GM18517 (cell line): Measurements from ENCODE around the gene AKAP7.

Source experiments
- ATAC-seq: cut with Tn5 transposase; IDR thresholded peaks from one replicate; pipeline ENCODE4 v1.9.1; 2021; ENCODE audit warnings: mild to moderate bottlenecking, moderate library complexity; ENCODE audit not compliant: unreplicated experiment

The AKAP7 gene

DNA sequence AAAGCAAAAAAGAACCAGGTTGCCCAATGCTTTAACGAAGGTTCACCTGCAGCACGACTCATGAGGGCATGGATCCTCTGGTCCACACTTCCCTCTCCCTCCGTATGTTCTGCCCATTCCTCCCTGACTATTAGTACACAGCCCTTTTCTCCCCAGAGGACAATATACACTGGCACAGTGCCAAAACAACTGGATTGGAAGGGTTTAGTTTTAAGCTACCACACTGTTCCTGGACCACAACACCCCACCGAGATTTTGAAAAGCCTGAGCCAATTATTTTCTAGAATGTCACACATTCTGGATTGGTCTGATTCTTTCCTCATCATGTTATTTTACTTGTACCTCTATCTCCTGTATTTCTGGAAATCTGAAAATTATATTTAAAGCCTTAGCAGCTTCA, 2.9 kb upstream of the AKAP7 start:
- ATAC-seq = no peak

DNA sequence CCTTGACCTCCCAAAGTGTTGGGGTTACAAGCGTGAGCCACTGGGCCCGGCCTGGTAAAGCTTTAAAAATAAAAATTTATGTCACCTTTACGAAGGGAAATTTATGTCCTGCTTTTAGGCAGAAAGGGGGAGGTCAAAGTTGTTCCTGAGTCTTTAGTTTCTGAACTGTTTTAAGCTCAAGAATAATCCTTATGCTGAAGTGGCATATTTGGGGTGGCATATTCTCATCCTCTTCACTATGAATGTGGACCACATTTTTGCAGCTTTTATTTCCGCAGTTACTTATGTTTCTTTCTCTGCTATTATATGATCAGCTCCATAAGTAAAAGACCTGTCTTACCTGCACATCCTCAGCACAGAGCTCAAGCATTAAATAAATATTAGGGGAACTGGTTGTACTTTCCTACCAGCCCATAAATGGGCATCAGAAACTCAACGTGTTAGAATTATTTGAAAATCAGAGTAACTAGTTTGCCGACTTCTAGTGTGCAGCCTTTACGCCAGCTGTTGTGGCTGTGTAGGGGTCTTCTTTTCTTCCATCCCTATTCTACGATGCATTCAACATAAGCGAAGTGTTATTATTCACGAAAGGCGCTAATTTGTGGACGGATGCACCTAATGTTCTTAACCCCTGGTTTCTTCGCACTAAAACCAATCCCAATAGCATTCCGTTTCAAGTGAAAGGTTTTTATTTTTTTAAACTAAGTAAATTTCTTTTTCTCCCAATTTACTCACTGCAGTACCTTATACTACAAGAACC, 867 bp upstream of the AKAP7 start:
- ATAC-seq = no peak

DNA sequence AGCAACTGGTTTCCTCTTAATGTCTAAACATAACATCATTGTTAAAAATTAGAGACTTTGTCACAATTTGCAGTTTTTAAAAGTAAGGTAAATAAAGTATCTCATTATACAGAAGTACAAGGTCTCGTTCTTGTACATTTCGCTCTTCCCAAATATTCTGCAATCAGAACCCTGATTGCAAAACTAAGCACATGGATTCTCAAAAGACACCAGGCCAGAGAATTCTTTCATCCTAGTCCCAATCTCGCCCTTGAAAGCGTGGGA, 355 bp upstream of the AKAP7 start:
- no peak for ATAC-seq

DNA sequence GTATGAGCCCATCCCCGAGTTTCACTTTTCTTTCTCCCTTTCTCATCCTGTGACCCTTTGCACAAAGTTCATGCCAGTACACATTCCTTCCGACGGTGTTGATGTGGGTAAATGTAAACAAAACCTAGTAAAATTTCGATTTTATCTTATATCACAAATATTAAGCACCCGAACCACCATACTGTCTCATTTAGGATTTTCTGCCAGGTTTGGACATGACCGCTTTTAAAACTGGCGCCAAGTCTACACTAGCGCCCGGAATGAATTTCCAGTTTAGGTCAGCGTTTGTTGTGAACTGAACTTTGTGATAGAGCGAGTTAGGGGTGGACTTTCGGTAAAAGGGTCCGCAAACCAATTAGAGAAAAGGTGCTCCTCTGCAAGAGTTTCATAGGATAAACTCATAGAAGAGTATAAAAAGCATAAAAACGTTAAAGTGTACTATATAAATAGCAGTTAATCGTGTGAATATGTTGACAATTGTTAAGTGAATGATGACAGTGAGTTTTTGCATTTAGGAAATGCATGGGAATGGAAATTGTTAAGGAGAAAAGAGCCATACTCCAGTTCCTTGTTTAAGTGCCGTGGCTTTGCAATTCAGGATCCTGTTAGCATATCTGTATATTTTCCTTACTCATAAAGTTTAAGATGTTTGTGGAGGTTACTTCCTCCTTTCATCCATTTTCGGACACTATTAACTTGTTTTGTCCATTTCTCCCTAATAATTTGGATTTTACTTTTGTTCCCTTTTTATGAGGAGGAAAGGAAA, 937 bp downstream of the AKAP7 start:
- no peak for ATAC-seq

DNA sequence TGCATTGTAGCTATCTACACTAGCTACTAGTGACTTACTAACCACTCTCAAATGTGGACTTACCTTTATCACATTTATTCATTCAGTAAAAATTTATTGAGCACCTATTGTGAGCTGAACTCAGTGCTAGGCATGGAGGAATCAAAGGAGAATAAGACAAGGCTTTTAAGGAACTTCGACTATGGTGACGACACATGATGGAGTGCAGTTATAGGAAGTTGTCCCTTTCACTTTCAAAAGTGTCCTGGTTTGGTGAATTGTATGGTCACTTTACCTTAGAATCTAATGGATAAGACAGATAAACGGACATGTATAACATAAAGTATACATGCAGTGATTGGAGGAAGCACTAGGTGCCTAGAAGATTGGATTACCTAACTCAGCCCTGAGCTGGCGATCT, 4.3 kb downstream of the AKAP7 start:
- no peak for ATAC-seq

DNA sequence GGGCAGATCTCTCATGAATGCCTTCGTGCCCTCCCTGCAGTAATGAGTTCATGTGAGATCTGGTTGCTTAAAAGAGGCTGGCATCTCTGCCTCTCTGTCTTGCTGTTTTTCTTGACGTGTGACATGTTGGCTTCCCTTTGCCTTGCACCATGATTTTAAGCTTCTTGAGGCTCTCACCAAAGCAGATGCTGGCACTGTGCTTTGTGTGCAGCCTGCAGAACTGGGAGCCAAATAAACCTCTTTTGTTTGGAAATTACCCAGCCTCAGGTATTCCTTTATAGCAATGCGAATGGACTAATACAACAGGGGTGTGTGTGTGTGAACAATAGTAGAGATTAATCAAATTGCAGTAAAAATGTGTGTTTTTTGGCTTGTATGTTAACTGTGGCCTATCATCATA, 8.1 kb downstream of the AKAP7 start:
- ATAC-seq = no peak

DNA sequence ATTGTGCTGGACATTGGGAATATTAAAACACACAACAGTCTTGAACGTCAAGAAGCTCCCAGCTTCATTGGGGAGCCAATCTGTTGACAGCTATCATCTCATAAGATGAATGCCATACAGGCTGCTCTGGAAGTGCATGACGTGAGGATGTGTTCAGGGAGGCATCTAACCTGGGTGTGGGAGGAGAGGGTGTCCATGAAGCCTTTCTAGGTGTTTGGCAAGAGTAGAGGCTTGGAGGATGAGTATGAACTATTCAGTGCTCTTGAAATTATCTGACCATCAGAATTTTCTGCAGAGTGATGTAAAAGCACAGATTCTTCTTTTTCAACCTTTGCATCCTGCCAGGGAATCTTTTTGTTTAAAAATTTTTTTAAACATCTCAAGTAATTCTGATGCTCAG, 11.6 kb downstream of the AKAP7 start:
- ATAC-seq = no peak

DNA sequence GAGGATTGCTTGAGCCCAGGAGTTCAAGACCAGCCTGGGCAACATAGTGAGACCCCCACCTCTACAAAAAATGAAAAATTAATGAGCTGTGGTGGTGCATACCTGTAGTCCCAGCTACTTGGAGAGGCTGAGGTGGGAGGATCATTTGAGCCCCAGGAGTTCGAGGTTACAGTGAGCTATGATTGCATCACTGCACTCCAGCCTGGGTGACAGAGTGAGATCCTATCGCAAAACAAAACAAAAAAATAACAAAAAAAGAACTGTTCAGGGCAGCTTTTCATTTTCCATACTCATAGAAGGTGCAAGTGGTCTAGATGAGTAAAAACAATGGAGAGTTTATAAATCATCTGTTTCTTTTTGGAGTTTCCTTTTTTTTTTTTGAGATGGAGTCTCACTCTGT, 21.1 kb downstream of the AKAP7 start:
- ATAC-seq = no peak

DNA sequence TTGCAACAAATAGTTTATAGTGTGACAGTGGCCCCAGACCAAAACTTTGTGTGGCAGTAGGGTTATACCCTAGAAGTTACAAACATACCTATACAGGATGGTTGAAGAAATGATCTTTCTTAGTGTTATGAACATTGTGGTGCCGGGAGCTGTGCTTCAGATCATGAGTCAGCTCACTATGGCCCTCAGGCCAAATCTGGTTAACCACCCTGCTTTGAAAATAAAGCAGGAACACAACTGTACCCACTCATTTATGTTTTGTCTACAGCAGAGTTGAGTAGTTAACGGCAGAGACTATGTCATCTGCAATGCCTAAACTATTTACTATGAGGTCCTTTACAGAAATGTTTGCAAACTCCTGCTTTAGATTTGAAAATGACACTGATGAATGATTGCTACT, 24.3 kb downstream of the AKAP7 start:
- no peak for ATAC-seq

DNA sequence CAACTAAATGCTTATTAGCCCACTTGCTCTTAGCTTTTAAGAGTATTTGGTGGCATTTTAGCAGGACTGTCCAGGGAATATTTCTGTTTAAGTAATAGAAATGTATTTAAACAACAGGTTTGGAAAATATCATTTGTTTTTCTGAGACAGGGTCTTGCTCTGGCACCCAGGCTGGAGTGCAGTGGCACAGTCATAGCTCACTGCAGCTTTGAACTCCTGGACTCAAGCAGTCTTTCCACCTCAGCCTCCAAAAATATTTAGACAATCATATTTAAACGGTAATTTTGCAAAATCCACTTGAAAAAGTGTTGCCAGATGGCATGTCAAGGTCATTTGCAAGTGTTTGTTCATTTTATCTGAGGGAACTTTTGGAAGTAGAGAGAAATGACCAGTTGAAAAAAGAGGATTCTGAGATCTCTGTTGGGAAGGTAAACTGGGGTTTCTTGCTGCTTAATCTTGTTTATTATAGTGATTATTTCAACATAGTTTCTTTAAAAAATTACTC, 25.0 kb downstream of the AKAP7 start:
- ATAC-seq = no peak

DNA sequence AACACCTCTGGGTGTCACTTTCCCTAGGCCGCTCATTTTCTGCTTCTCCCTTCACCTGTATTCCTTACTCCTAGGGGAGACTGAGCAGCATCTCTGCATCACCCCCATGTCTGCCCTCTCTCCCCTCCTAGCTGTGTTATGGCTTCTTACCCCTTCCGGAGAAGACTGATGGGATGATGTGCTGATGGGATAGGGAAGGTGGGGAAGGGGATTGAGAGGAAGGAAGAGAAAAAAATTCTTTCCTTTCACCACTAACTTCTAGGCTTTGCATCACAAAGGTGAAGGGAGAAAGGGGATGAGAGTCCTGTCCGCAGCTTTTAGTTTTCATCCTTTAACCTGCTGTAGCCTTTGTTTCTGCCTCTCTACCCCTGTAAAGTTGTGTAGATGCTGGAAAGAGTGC, 26.7 kb downstream of the AKAP7 start:
- no peak for ATAC-seq

DNA sequence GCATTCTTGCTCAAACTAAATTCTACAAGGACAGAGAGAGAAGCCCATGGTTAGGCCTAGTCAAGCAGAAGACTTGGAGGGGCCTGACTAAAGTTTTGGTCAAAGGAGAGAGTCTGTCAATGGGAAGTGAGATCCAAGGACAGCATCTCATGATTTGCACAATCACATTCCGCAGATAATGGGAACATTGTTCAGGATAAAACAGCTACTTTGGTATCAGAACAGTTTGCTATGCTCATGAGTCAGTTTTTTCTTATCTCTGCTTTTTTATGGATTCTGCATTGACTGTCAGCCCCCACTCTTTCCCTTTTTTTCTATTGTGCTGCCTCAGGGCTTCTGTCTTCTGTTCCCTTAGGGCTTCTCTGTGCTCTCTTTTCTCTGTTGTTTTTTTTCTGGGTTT, 28.6 kb downstream of the AKAP7 start:
- no peak for ATAC-seq

DNA sequence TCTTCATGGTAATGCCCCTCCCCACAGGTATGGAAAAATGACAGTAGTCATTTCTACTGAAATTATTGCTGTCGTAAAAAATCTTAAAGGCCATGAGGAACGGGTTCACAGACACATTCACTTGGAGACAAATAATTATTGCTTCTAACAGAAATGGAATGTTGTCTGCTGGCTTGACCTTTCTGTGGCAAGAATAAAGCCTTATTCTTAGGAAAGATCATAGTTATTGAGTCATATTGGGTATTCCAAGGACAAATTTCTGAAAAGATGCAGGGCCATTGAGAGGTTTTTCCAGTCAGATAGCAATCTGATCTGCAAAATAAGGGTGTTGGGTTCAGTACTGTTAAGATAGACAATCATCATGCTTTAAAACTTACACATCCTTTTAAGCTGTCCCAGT, 29.2 kb downstream of the AKAP7 start:
- ATAC-seq = no peak

DNA sequence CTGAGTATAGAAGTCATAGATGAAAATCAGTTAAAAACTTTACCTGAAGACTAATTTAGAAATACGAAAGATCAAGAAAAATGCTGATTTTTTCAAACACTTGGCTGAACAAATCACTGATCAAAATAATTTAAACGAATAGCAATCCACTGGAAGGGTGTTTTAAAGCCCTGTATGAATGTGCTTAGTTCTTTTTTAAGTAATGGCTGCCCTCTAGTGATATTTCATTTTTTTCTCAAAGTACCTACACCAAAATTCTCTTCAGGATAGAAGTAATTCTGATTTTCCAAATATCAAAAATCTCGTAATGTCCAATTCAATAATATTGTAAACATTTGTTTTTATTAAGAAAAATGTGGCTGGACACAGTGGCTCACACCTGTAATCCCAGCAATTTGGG, 32.5 kb downstream of the AKAP7 start:
- ATAC-seq = no peak

DNA sequence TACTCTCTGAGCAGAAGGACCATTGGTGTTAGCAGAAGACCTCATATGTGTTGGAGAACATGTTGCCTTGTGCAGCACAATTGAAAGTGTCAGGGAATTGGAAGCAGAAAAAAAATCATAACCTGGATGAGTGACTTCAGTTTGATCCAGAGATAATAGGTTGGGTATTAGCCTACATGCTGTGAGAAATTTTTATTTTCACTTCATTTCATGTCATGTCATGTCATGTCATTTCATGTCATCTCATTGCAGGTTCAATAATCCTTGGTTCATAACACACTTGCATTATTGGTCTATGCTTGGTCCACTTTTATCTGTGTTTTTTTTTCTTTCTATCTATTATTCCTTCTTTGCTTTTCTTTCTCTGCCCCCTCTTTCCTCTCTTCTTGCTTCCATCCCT, 34.3 kb downstream of the AKAP7 start:
- no peak for ATAC-seq

DNA sequence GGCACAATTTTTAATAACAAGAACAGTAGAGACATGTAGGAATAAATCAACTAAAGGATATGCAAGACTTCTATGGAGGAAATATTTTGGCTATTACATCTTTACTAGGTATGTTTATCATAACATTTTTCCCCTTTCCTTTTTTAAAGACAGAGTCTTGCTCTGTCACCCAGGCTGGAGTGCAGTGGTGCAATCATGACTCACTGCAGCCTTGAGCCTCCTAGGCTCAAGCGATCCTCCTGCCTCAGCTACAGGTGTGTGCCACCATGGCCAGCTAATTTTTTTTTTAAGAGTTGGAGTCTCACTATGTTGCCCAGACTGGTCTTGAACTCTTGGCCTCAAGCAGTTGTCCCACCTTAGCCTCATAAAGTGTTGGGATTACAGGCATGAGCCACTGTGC, 37.0 kb downstream of the AKAP7 start:
- no peak for ATAC-seq

DNA sequence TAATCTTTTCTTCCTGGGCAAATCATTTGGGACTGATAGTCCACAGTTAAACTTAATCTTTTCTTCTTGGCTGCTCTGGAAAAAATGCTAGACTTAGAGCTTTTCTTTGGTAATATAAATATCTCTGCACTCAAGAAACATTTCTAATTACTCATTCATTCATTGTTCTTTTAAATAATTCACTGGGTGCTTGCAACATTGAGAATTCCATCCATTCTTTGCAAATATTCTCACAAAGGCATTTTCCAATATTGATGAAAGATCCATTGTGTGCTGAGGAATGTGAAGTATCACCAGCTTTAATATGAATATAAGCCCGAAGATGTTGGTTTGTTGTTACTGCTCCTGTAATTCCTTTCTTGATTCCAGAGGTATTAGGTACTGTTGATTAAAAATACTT, 38.4 kb downstream of the AKAP7 start:
- no peak for ATAC-seq

DNA sequence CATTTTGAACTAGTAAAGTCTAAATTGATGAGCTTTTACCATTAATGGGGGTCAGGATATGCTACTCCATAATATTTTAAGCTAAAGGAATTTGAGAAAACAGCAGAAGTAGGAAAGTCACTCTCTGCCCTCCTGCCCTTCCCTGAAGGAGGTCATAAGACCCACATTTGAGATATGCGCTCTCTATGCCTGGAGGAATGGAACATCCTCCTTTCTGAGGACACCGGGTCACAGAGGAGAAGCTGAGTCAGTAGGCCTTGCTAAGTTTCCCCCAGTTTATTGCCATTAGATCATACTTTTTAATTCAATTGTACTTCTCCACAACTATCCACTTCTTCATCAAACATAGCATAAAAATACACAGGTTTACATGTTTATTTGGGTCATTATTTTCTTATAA, 40.3 kb downstream of the AKAP7 start:
- no peak for ATAC-seq

DNA sequence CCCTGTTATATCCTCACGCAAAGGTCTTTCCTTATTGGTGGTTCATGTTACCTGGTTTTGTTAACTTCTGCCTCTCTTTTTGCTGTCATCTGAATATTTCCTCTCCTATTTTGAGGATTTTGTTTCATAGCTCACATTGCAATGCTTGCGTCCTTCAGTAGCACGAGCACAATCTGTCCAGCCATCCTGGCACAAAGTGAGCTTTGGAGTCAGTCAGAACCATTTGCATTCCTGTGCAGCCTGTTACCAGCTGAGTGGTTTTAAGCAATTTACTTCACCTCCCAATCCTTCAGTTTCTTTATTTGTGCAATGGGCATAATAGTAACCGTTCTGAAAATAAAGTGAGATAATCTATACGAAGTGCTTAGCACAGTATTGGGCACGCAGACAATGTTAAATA, 42.7 kb downstream of the AKAP7 start:
- no peak for ATAC-seq

DNA sequence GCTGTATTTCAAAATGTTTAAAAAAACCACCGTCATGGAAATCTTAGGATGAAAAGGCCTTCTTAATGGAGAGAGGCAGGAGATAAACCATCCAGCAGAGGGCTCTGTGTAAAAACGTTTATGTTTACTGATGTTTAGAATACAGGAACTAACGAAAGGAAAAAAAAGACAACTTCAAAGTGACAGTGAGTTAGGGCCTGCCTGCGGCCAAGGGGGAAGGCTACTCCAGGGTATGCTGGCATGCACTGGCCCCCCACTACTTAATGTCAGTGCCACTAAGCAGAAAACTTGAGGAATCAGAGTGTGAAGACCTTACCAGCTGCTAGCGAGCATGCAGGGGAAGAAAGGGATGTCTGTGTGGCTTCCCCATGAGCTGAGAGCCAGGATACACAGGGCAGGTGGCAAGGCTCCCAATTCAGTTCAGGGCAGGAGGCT, 47.7 kb downstream of the AKAP7 start:
- ATAC-seq = peak; percentile 63

DNA sequence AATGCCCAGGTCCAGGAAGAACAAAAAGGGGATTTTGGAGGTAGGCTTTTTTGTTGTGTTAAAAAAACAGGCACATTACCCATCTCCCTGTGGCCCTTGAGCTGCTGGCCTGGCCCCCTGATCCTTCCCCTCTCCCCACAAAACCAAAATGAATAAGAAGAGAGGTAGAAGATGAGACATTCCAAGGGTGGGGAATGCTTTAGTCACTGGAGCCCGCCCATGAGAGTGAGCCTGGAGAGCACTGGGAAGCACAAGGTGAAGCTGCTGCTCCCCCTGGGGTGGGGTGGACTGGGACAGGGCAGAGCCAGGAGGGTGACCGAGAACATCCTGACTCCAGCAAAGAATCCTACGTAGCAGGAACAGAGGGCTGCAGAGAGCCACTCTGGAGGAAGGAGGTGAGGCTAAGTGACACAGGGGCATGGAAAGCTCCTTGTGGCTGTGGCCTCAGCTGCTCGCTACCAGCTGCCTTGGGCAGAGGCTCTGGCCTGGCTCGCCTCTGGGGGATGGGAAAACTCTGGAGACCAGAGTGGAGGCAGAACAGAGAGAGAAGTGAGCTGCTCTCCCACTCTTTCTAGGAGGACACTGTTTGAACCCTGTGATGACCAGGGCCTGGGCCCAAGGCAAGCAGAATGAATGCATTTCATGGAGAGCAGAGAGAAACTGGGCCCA, 48.3 kb downstream of the AKAP7 start:
- ATAC-seq = no peak

DNA sequence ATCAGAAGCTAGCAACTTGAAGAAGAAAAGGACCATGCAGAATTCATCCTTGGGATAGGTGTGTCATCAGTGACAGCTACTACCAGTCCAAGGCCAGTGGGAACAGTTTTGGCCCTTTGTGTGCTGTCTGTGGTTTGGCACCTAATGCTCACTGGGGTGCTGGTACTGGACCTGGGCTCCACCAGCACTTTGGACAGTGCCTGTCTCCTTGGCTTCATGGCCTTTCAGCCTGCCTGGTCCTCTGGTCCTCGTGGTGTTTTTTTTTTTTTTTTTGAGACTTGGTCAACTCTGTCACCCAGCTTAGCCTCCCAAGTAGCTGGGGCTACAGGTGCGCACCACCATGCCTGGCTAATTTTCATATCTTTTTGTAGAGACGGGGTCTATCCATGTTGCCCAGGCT, 56.3 kb downstream of the AKAP7 start:
- no peak for ATAC-seq
